GM18867 (cell line): ENCODE data around the gene NCOA1.
A peak's percentile ranks its signal among the peaks of the same experiment; 100 is the strongest.
"Not testable (repeated sequence)": the region's sequence is repeated elsewhere in the genome, so short reads cannot be mapped to it uniquely, and the experiment has no call there.

Experiments used
- ATAC-seq: cut with Tn5 transposase; IDR thresholded peaks from one replicate; pipeline ENCODE4 v1.9.1; 2021; ENCODE audit warnings: mild to moderate bottlenecking, moderate library complexity; ENCODE audit not compliant: unreplicated experiment

Gene NCOA1

GRCh38 chr2:24473626-24474025 lies 17.4 kb upstream of the NCOA1 start:
- no peak for ATAC-seq

GRCh38 chr2:24474053-24474452 lies 17.0 kb upstream of the NCOA1 start:
- no peak for ATAC-seq

GRCh38 chr2:24477229-24477628 lies 13.8 kb upstream of the NCOA1 start:
- no peak for ATAC-seq

GRCh38 chr2:24478243-24478642 lies 12.8 kb upstream of the NCOA1 start:
- no peak for ATAC-seq

GRCh38 chr2:24480245-24480644 lies 10.8 kb upstream of the NCOA1 start:
- ATAC-seq, result no peak

GRCh38 chr2:24482251-24482971 lies 8.6 kb upstream of the NCOA1 start:
- ATAC-seq, result no peak

- no peak for ATAC-seq
These were observed 8.1 kb upstream of the NCOA1 start for GRCh38 chr2:24482972-24483300.

- not testable (repeated sequence) for ATAC-seq
These were observed 6.4 kb upstream of the NCOA1 start for GRCh38 chr2:24484677-24485076.

GRCh38 chr2:24485197-24485596 lies 5.9 kb upstream of the NCOA1 start:
- ATAC-seq, result no peak

GRCh38 chr2:24486636-24487205 lies 4.3 kb upstream of the NCOA1 start:
- ATAC-seq, result no peak

- ATAC-seq, result no peak
These were observed 1.4 kb upstream of the NCOA1 start for GRCh38 chr2:24489465-24490180.

- ATAC-seq, result no peak
These were observed 819 bp upstream of the NCOA1 start for GRCh38 chr2:24490181-24490689.

- peak; percentile 41 for ATAC-seq
These were observed 727 bp downstream of the NCOA1 start for GRCh38 chr2:24491542-24492420.

- ATAC-seq, result no peak
These were observed 1.6 kb downstream of the NCOA1 start for GRCh38 chr2:24492421-24493279.

GRCh38 chr2:24493713-24494112 lies 2.7 kb downstream of the NCOA1 start:
- no peak for ATAC-seq

- no peak for ATAC-seq
These were observed 3.4 kb downstream of the NCOA1 start for GRCh38 chr2:24494410-24494809.

- ATAC-seq, result no peak
These were observed 4.4 kb downstream of the NCOA1 start for GRCh38 chr2:24495451-24495850.

- no peak for ATAC-seq
These were observed 5.9 kb downstream of the NCOA1 start for GRCh38 chr2:24496959-24497358.

GRCh38 chr2:24497685-24498084 lies 6.6 kb downstream of the NCOA1 start:
- no peak for ATAC-seq

GRCh38 chr2:24498121-24498520 lies 7.1 kb downstream of the NCOA1 start:
- ATAC-seq, result no peak
